Keratinocyte (primary cell): Measurements from ENCODE around the gene BCAS4.

Source experiments
- EZH2 ChIP-seq: IDR thresholded peaks from one replicate; pipeline ENCODE4 v1.6.1; 2012; ENCODE audit warnings: inconsistent platforms, mild to moderate bottlenecking, low read length, moderate library complexity
- TF ChIP-seq, protein P1 (sequence below), 3 experiments: IDR thresholded peaks in 1 of 3; conservative IDR thresholded peaks in 1 of 3; optimal IDR thresholded peaks in 1 of 3; 2 replicates in 2 of 3; 3 replicates in 1 of 3; pipeline versions ENCODE3 to v1.5.1; 2011; ENCODE audit warnings: low read length in 3 of 3, mild to moderate bottlenecking in 3 of 3, moderate library complexity in 2 of 3, control low read depth in 1 of 3, inconsistent platforms in 1 of 3; ENCODE audit not compliant: insufficient read depth in 2 of 3; ENCODE audit errors: extremely low read depth in 1 of 3

GRCh38 chr20:50919567-50919966 is 124.7 kb downstream of the BCAS4 start:
- TF ChIP-seq, protein P1, sequence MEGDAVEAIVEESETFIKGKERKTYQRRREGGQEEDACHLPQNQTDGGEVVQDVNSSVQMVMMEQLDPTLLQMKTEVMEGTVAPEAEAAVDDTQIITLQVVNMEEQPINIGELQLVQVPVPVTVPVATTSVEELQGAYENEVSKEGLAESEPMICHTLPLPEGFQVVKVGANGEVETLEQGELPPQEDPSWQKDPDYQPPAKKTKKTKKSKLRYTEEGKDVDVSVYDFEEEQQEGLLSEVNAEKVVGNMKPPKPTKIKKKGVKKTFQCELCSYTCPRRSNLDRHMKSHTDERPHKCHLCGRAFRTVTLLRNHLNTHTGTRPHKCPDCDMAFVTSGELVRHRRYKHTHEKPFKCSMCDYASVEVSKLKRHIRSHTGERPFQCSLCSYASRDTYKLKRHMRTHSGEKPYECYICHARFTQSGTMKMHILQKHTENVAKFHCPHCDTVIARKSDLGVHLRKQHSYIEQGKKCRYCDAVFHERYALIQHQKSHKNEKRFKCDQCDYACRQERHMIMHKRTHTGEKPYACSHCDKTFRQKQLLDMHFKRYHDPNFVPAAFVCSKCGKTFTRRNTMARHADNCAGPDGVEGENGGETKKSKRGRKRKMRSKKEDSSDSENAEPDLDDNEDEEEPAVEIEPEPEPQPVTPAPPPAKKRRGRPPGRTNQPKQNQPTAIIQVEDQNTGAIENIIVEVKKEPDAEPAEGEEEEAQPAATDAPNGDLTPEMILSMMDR (optimal IDR thresholded peaks at IDR 0.05 in 1 of 3, IDR thresholded peaks at IDR 0.05 in 1 of 3, conservative IDR thresholded peaks at IDR 0.05 in 1 of 3; ENCODE audit: extremely low read depth in 1 of 3, insufficient read depth in 2 of 3, low read length in 3 of 3) = no peak
- no peak for TF ChIP-seq EZH2
